Brain microvascular endothelial cell (primary cell): ENCODE results near the gene ADAMTS20.

Source experiments
- DNase-seq: peaks from one replicate; pipeline ENCODE4 v3.0.0-alpha.2; 2020
- H3K27ac ChIP-seq: fragments of 250-450 bp; sonication (Bioruptor Pico); 2 replicates; pipeline ENCODE4 v1.5.1; 2020; ENCODE audit warnings: mild to moderate bottlenecking, moderate library complexity
- H3K27me3 ChIP-seq: fragments of 250-450 bp; sonication (Bioruptor Pico); replicated peaks from 2 replicates; pipeline ENCODE4 v1.5.1; 2020; ENCODE audit warnings: mild to moderate bottlenecking
- H3K36me3 ChIP-seq: fragments of 250-450 bp; sonication (Bioruptor Pico); replicated peaks from 2 replicates; pipeline ENCODE4 v1.5.1; 2020; ENCODE audit warnings: mild to moderate bottlenecking
- H3K4me3 ChIP-seq: 2 replicates; pipeline ENCODE4 v1.5.1; 2011; ENCODE audit warnings: low read depth, mild to moderate bottlenecking, control low read depth, low read length, moderate library complexity
- CTCF ChIP-seq: IDR thresholded peaks from 2 replicates; pipeline ENCODE4 v1.5.1; 2011; ENCODE audit warnings: low read depth, mild to moderate bottlenecking, moderate library complexity, low read length, control low read depth, inconsistent platforms; ENCODE audit errors: missing control alignments
- in situ Hi-C: cut with HindIII; loops from 2 replicates; pipeline ENCODE4 v1.10.0; 2017; ENCODE audit warnings: low sequenced_read_pairs, low pct_ligation_motif_present

ADAMTS20 gene

GRCh38 chr12:43516045-43516444 lies 36.0 kb downstream of the ADAMTS20 start:
- in situ Hi-C loops: no loop called here
- Histone ChIP-seq H3K27me3 (no peaks in the 10 kb centered on the region), H3K4me3 (no peak overlapping the region), H3K36me3 (no peaks in the 10 kb centered on the region), H3K27ac (no peak overlapping the region)
- TF ChIP-seq CTCF: no peak
- DNase-seq: no peak

- no peaks in the 10 kb centered on the region for H3K36me3 ChIP-seq
- peak; percentile 16 for DNase-seq
- H3K4me3 ChIP-seq: no peak overlapping the region
- TF ChIP-seq CTCF: peak; percentile 54
- H3K27ac ChIP-seq: no peak overlapping the region
- in situ Hi-C loops: no loop called here
- no peaks in the 10 kb centered on the region for H3K27me3 ChIP-seq
Observed at GRCh38 chr12:43501703-43502102, 50.3 kb downstream of the ADAMTS20 start.

GRCh38 chr12:43493261-43493797 lies 58.7 kb downstream of the ADAMTS20 start:
- Histone ChIP-seq H3K4me3 (no peak overlapping the region), H3K27ac (no peak overlapping the region), H3K27me3 (no peaks in the 10 kb centered on the region), H3K36me3 (no peaks in the 10 kb centered on the region)
- in situ Hi-C loops: no loop called here
- no peak for DNase-seq
- no peak for TF ChIP-seq CTCF

GRCh38 chr12:43482311-43483085 lies 69.5 kb downstream of the ADAMTS20 start:
- in situ Hi-C loops: no loop called here
- no peak overlapping the region for H3K27ac ChIP-seq
- TF ChIP-seq CTCF: no peak

DNA sequence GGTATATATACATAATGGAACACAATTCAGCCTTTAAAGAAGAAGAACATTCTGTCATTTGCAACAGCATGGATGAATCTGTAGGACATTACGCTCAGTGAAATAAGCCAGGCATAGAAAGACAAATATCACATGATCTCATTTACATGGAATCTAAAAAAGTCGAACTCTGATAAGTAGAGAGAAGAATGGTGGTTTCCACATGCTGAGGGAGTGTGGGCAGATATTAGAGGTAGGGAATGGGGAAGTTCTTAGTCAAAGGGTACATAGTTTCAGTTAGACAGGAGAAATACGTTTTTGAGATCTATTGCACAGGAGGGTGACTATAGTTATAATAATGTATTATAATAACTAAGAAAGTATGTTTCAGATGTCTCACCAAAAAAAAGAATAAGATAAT lies 71.4 kb downstream of the ADAMTS20 start:
- in situ Hi-C loops: no loop called here
- no peak for DNase-seq
- Histone ChIP-seq H3K27me3 (no peaks in the 10 kb centered on the region), H3K27ac (no peak overlapping the region), H3K36me3 (no peaks in the 10 kb centered on the region), H3K4me3 (no peak overlapping the region)
- TF ChIP-seq CTCF: no peak

More at GRCh38 chr12:43482311-43483085, 69.5 kb downstream of the ADAMTS20 start:
- no peaks in the 10 kb centered on the region for H3K27me3 ChIP-seq
- no peak for DNase-seq
- H3K36me3 ChIP-seq: no peaks in the 10 kb centered on the region
- H3K4me3 ChIP-seq: no peak overlapping the region

DNA sequence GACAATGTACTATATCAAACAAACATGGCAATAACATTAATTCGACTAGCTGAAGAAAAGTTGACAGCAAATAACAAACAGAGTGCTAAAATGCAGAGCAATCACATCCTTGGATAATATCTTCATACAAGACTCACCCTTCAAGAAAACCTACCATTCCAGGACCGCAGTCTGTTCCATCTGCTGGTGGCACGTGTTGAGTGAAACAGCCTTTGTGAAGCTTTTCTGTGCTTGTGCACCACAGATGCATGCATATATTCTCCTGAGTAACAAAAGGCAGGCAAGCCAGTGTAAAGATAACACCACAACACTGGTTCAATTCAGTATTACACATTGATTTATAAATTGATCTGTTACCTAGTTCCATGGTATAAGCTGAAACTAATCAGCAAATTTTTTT lies 89.3 kb downstream of the ADAMTS20 start:
- H3K4me3 ChIP-seq: no peak overlapping the region

More for the DNA sequence above, 89.3 kb downstream of the ADAMTS20 start:
- Histone ChIP-seq H3K27ac (no peak overlapping the region), H3K27me3 (no peaks in the 10 kb centered on the region), H3K36me3 (no peaks in the 10 kb centered on the region)
- DNase-seq: no peak
- in situ Hi-C loops: no loop called here
- TF ChIP-seq CTCF: no peak
